ENCODE measurements around the gene PCDH12.

PCDH12 gene

GRCh38 chr5:141909212-141909611 lies 48.8 kb downstream of the PCDH12 start:
- no peak overlapping the region for H3K27ac ChIP-seq
- DNase-seq (ENCODE audit: low spot score): no peak
- TF ChIP-seq CTCF (conservative IDR thresholded peaks at IDR 0.05; ENCODE audit: low read depth): no peak
- POLR2A ChIA-PET (ENCODE audit: low non-redundant PET): no interaction called here
- CTCF ChIA-PET: interaction anchor here (0.6 to 3.2 kb wide), 3 partner anchors 51 to 430 kb away, joined by 3 to 16 read pairs (median 4); no protein-coding TSS in a partner anchor

DNA sequence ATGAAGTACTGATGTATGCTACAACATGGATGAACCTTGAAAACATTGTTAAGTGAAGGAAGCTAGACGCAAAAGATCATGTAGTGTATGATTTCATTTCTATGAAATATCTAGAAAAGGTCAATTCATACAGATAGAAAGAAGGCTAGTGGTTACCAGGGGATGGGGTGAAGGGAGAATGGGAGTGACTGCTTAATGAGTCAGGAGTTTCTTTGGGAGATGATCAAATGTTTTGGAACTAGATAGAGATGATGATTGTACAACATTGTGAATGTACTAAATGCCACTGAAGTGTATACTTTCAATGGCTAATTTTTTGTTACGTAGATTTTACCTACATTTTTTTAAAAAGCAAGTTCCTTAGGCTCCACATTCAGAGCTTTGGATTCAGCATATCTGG lies 49.2 kb downstream of the PCDH12 start:
- TF ChIP-seq CTCF (conservative IDR thresholded peaks at IDR 0.05; ENCODE audit: low read depth): no peak
- peak; percentile 44 for DNase-seq (ENCODE audit: low spot score)
- CTCF ChIA-PET: interaction anchor here (0.6 to 3.2 kb wide), 3 partner anchors 51 to 430 kb away, joined by 3 to 16 read pairs (median 4); no protein-coding TSS in a partner anchor
- POLR2A ChIA-PET (ENCODE audit: low non-redundant PET): no interaction called here
- H3K27ac ChIP-seq: no peak overlapping the region

- ChIA-PET CTCF (interaction anchor here (0.6 to 1.1 kb wide), 6 partner anchors 25 to 352 kb away, joined by 3 to 6 read pairs (median 4); no protein-coding TSS in a partner anchor), POLR2A (ENCODE audit: low non-redundant PET) (no interaction called here)
- no peak overlapping the region for H3K27ac ChIP-seq
- TF ChIP-seq CTCF (conservative IDR thresholded peaks at IDR 0.05; ENCODE audit: low read depth): no peak
- DNase-seq (ENCODE audit: low spot score): no peak
These were observed 51.0 kb downstream of the PCDH12 start for GRCh38 chr5:141906972-141907371.

- CTCF ChIA-PET: interaction anchor here (0.6 to 1.1 kb wide), 6 partner anchors 25 to 352 kb away, joined by 3 to 6 read pairs (median 4); no protein-coding TSS in a partner anchor
- no peak for DNase-seq (ENCODE audit: low spot score)
- no peak overlapping the region for H3K27ac ChIP-seq
- POLR2A ChIA-PET (ENCODE audit: low non-redundant PET): no interaction called here
- no peak for TF ChIP-seq CTCF (conservative IDR thresholded peaks at IDR 0.05; ENCODE audit: low read depth)
These were observed 51.5 kb downstream of the PCDH12 start for GRCh38 chr5:141906517-141906916.

GRCh38 chr5:141904551-141904950 lies 53.5 kb downstream of the PCDH12 start:
- DNase-seq (ENCODE audit: low spot score): no peak
- ChIA-PET POLR2A (ENCODE audit: low non-redundant PET) (no interaction called here), CTCF (interaction anchor here (1.0 to 1.3 kb wide), 2 partner anchors 18 to 56 kb away, joined by 3 read pairs; no protein-coding TSS in a partner anchor)
- no peak overlapping the region for H3K27ac ChIP-seq
- no peak for TF ChIP-seq CTCF (conservative IDR thresholded peaks at IDR 0.05; ENCODE audit: low read depth)

GRCh38 chr5:141903261-141903660 lies 54.7 kb downstream of the PCDH12 start:
- TF ChIP-seq CTCF (conservative IDR thresholded peaks at IDR 0.05; ENCODE audit: low read depth): no peak
- ChIA-PET POLR2A (ENCODE audit: low non-redundant PET) (no interaction called here), CTCF (interaction anchor here (1.3 kb wide), 1 partner anchor 57 kb away, joined by 3 read pairs; no protein-coding TSS in a partner anchor)
- no peak for DNase-seq (ENCODE audit: low spot score)
- H3K27ac ChIP-seq: no peak overlapping the region
